Measurements from ENCODE around the gene SLC6A20.

The SLC6A20 gene, protein sequence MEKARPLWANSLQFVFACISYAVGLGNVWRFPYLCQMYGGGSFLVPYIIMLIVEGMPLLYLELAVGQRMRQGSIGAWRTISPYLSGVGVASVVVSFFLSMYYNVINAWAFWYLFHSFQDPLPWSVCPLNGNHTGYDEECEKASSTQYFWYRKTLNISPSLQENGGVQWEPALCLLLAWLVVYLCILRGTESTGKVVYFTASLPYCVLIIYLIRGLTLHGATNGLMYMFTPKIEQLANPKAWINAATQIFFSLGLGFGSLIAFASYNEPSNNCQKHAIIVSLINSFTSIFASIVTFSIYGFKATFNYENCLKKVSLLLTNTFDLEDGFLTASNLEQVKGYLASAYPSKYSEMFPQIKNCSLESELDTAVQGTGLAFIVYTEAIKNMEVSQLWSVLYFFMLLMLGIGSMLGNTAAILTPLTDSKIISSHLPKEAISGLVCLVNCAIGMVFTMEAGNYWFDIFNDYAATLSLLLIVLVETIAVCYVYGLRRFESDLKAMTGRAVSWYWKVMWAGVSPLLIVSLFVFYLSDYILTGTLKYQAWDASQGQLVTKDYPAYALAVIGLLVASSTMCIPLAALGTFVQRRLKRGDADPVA

GRCh38 chr3:45795882-45796765, at the start of gene SLC6A20:
Gene SLC6A20 (minus strand): TSS chr3:45796536. CDS start chr3:45796419, 117 bp downstream.
- in situ Hi-C loops (cut with MboI; ENCODE audit: low sequenced_read_pairs), result no loop called here

- in situ Hi-C loops (cut with MboI; ENCODE audit: low sequenced_read_pairs), result no loop called here
These were observed 48.3 kb upstream of the SLC6A20 start for GRCh38 chr3:45844616-45845015.

DNA sequence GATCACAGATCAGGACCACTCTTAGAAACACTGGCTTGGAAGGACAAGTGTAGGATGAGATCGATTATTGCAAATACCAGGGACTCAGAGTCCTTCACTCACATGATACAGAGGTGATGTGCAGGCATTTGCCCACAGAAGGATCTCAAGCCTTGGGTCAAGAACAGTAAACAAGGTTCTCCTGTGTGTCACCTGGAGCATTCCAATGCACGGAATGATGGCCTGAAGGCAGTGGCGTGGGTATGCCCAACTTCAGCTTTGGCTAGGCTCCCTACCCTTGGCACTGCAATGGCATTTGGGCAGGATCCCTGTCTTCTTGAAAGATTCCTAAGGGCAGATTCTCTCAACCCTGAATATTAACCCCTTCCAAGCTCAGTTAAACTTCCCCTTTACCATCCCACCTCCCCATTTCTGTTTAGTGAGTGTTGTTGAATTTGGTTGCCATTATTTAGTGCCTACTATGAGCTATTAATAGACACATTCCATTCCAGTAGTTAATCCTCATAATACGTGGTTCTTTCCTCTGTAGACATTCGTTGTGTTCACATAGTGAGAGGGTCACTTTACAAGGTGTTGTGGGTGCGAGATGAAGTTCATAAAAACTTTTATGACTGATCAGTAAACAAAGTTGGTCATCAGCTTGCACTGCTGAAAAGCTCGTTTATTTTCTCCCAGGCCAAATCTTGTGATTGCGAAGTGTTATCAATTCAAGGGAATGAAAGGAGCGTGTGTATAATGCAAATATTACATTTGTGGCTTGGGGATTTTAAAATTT, 46.7 kb upstream of the SLC6A20 start:
- in situ Hi-C loops (cut with MboI; ENCODE audit: low sequenced_read_pairs), result no loop called here

GRCh38 chr3:45841757-45842491, 45.6 kb upstream of the SLC6A20 start, which contains the start of gene LZTFL1:
Gene LZTFL1 (minus strand): TSS chr3:45842119. CDS start chr3:45841991, 128 bp downstream.
- in situ Hi-C loops (cut with MboI; ENCODE audit: low sequenced_read_pairs), result no loop called here

- in situ Hi-C loops (cut with MboI; ENCODE audit: low sequenced_read_pairs), result no loop called here
These were observed 45.1 kb upstream of the SLC6A20 start for GRCh38 chr3:45841420-45841756.

DNA sequence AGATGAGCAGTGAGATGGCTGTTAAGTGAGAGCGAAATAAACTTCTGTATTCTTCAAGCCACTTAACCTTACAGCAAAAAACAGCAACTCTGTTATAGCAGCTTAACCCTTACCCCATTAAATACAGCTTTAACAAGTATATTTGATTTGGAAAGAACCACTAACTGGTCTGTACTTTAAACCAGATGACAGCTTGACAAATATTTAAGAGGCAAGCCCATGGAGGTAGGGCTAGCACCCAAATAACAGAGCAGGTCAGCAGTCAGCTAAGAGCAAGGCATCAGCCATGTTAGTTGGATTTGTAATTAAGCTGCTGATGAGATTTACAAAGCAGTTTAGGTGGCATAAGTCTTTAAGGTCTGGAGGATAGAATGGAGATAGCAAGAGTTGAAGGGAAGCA, 42.1 kb upstream of the SLC6A20 start:
- in situ Hi-C loops (cut with MboI; ENCODE audit: low sequenced_read_pairs), result no loop called here

GRCh38 chr3:45832699-45833098, 36.4 kb upstream of the SLC6A20 start:
- in situ Hi-C loops (cut with MboI; ENCODE audit: low sequenced_read_pairs), result no loop called here

DNA sequence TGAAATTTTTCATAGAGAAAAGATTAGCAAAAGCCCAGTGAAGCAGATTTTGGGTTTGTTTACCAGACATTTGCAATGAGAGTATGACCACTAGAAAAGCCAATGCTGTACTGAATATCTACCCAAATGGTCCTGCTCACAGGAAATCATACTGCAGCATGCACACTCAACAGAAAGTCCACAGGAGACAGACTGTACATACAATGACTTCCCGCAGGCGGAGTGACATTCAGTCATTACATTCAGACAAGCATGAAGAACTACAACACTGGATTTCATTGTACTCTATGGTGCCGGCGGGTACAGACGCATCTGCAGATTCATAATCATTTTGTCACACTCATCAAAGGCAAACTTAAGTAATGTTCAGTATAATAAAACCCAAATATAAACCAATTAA, 33.8 kb upstream of the SLC6A20 start:
- in situ Hi-C loops (cut with MboI; ENCODE audit: low sequenced_read_pairs), result no loop called here

DNA sequence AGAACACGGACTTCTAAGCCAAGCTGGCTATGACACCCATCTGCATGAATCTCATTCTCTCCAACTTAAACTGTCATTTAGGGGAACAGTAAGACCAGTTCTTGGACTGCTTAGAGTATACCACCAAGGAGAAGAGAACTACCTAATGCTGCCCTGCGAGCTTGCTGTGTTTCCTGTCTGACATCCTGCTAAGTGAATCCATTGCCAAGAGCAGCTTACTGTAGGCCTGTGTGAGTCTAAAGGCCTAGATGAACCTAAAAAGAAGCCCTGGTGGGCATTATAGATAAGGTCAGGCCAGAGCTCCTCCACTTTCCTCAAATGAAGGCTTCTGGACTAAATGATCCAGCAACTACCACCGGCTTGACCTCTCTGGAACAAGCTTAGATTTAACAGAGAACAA, 30.6 kb upstream of the SLC6A20 start:
- in situ Hi-C loops (cut with MboI; ENCODE audit: low sequenced_read_pairs), result no loop called here

- in situ Hi-C loops (cut with MboI; ENCODE audit: low sequenced_read_pairs), result no loop called here
These were observed 30.0 kb upstream of the SLC6A20 start for GRCh38 chr3:45826321-45826720.

GRCh38 chr3:45821127-45821526, 24.8 kb upstream of the SLC6A20 start:
- in situ Hi-C loops (cut with MboI; ENCODE audit: low sequenced_read_pairs), result no loop called here

DNA sequence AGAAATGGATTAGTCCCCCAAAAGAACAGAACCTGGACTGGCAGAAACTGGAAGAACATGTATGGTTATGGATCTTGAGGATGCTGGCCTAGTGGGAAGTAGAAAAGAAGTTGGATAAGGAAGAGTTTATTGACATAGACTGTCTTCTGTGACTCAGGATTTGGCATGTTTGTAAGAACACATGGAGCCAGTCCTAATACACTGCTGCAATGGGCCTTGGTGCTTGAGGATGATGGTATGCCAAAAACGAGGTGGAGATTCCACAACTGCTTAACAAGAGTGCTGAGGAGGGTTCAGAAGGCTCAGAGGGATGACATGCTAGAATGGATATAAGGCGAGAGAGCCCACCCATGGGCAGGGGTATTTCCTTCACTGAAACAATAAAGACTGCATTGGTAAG, 23.2 kb upstream of the SLC6A20 start:
- in situ Hi-C loops (cut with MboI; ENCODE audit: low sequenced_read_pairs), result no loop called here

- in situ Hi-C loops (cut with MboI; ENCODE audit: low sequenced_read_pairs), result no loop called here
These were observed 21.6 kb upstream of the SLC6A20 start for GRCh38 chr3:45817831-45818522.

DNA sequence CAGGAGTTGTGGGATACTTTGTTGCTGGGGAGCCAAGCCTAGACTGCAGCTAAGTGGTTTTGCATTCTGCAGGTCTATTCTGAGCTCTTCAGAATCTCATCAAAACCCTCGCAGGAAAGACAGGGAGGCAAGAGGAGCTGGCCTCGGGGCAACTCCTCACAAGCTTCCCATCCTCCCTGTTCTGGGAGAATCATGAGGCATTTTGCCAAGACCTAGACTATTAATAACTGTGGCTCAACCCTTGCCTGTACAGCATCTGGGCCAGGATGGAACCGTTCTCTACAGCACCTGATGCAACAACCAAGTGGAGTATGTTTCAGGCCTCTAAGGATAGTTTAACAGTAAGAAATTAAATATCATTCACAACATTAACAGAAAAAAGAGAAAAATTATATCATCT, 20.2 kb upstream of the SLC6A20 start:
- in situ Hi-C loops (cut with MboI; ENCODE audit: low sequenced_read_pairs), result no loop called here

- in situ Hi-C loops (cut with MboI; ENCODE audit: low sequenced_read_pairs), result no loop called here
These were observed 18.0 kb upstream of the SLC6A20 start for GRCh38 chr3:45814322-45814721.

DNA sequence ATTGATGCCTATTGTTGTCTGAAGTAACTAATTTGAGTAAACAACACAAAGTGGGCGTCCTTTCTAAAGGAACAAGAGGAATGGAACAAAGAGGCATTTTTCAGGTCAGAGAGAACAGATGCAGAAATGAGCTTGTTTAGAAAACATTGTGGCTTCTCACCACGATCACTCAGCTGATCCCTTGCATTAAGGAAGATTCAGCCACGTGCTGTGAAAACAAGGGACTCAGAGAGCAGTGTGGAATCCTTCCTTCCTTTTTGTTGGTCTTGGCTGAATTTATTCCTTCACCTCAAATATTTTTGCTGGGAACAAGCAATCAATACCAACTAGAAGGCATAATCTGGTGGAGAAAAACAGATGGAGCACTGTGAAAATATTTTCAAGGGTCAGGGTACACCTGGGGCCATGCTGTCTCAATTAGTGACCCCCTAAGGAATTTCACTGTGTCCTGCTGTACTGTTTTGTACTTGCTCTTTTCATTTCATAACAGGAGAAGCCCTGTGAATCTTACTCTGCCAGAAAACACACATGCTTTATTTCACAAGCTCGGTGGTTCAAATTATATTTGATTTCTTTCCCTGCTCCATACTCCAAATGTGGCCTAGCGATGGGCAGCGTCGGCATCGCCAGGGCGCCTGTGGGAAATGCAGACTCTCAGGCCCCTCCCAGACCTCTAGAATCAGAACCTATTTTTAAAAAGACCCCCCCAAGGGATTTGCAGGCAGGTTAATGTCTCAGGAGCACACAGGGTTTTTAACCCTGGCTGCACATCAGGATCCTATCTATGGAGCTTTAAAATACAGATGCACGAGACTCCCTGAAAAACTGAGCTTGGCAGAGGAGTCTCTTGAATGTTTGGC, 11.6 kb upstream of the SLC6A20 start:
- in situ Hi-C loops (cut with MboI; ENCODE audit: low sequenced_read_pairs), result no loop called here

- in situ Hi-C loops (cut with MboI; ENCODE audit: low sequenced_read_pairs), result no loop called here
These were observed 10.8 kb upstream of the SLC6A20 start for GRCh38 chr3:45807133-45807532.

DNA sequence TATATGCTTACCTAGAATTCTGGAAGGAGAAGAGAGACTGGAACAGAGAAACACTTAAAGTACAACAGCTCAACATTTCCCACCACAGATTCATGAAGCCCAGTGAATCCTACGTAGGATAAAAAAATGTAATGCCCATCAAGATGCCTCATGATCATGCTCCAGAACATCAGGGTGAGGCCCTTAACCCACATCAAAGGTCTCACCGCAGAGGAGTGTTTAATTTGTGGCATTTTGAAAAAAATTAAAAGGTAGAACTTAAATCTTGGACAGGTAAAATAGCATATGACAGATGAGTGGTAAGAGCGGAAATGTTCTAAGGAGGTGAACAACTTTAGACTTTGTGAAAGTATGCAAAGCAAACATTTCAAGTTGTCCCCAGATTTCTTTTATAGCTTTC, 9.7 kb upstream of the SLC6A20 start:
- in situ Hi-C loops (cut with MboI; ENCODE audit: low sequenced_read_pairs), result no loop called here
